HCT116 (cell line): ENCODE results near the gene TM9SF1. TPM values are rescaled to one million over a fixed set of nuclear protein-coding genes. Genes with fewer than 3 reads are reported as not detected.

Source experiments
- ATAC-seq: fragments of 200-7000 bp; cut with Tn5 transposase; 2 replicates; pipeline ENCODE4 v1.9.1; 2020; ENCODE audit warnings: mild to moderate bottlenecking, moderate library complexity
- BruUV-seq: library from RNA; stranded (reverse); fragments of 400-500 nt; replicated peaks from 2 replicates; lab custom pipeline; 2021; lab: Mats Ljungman, UMichigan
- CTCF ChIA-PET: fragments of 300-600 bp; sonication (Branson Sonifier 250); formaldehyde crosslinking; loops from one replicate; lab custom pipeline; 2021; ENCODE audit warnings: antibody characterized with exemption; lab: Charles Lee
- POLR2A ChIA-PET: fragments of 300-600, 350-600 bp; sonication (Branson Sonifier 250); formaldehyde crosslinking; loops from one replicate; lab custom pipeline; 2021; ENCODE audit warnings: antibody characterized with exemption; lab: Charles Lee
- RAD21 ChIA-PET, 2 experiments: fragments of 300-600 bp; sonication (Branson Sonifier 250); formaldehyde crosslinking; loops; one replicate each; lab custom pipeline; 2023; ENCODE audit warnings: low total read pairs in 2 of 2; ENCODE audit not compliant: uncharacterized antibody in 2 of 2, unreplicated experiment in 2 of 2, low non-redundant PET in 1 of 2; lab: Charles Lee
- DNase-seq: peaks from one replicate; pipeline ENCODE4 v3.0.0-alpha.2; 2010; ENCODE audit warnings: low read depth, low spot score
- H2AFZ ChIP-seq: fragments of 200-600 bp; shearing (Covaris generic), sonication (generic); 2 replicates; pipeline ENCODE4 v1.6.1; 2017; ENCODE audit warnings: low read depth, mixed run types, mixed read lengths, antibody characterized with exemption, low read length; ENCODE audit not compliant: poor library complexity, severe bottlenecking
- H3K27ac ChIP-seq: 2 replicates; pipeline ENCODE4 v1.5.1; 2012; ENCODE audit warnings: low read depth, low read length
- H3K27me3 ChIP-seq: fragments of 200-600 bp; sonication (generic); 2 replicates; pipeline ENCODE4 v1.6.1; 2016; ENCODE audit warnings: mixed run types, low read length, mixed read lengths; ENCODE audit not compliant: insufficient read depth
- H3K36me3 ChIP-seq, 2 experiments: fragments of 200-500 bp in 1 of 2; fragments of 200-600 bp in 1 of 2; sonication (Bioruptor generic) in 1 of 2; sonication (generic) in 1 of 2; 2 replicates each; pipeline versions ENCODE4 v1.5.1 to v1.6.1; 2014 to 2016; ENCODE audit warnings: low read length in 2 of 2, inconsistent platforms in 1 of 2, mixed read lengths in 1 of 2, mixed run types in 1 of 2; ENCODE audit not compliant: insufficient read depth in 2 of 2, control insufficient read depth in 1 of 2
- H3K4me1 ChIP-seq, 2 experiments: fragments of 200-600 bp in 1 of 2; sonication (generic) in 1 of 2; 2 replicates each; pipeline versions ENCODE4 v1.5.1 to v1.6.1; 2012 to 2017; ENCODE audit warnings: low read length in 2 of 2, inconsistent platforms in 1 of 2, mild to moderate bottlenecking in 1 of 2, mixed read lengths in 1 of 2, mixed run types in 1 of 2, moderate library complexity in 1 of 2; ENCODE audit not compliant: insufficient read depth in 2 of 2, control insufficient read depth in 1 of 2
- H3K4me2 ChIP-seq: fragments of 200-600 bp; sonication (generic); 2 replicates; pipeline ENCODE4 v1.6.1; 2017; ENCODE audit warnings: mixed run types, low read length, mixed read lengths
- H3K4me3 ChIP-seq, 2 experiments: fragments of 200-600 bp in 1 of 2; sonication (generic) in 1 of 2; replicated peaks in 1 of 2; 2 replicates each; pipeline ENCODE4 v1.5.1; 2011 to 2016; ENCODE audit warnings: low read length in 2 of 2, control low read depth in 1 of 2, low read depth in 1 of 2, mild to moderate bottlenecking in 1 of 2, mixed read lengths in 1 of 2, mixed run types in 1 of 2
- H3K79me2 ChIP-seq: fragments of 200-600 bp; sonication (generic); 2 replicates; pipeline ENCODE4 v1.6.1; 2017; ENCODE audit warnings: mild to moderate bottlenecking, mixed run types, low read length, moderate library complexity, mixed read lengths; ENCODE audit not compliant: insufficient read depth
- H3K9ac ChIP-seq: fragments of 200-600 bp; sonication (generic); 2 replicates; pipeline ENCODE4 v1.6.1; 2016; ENCODE audit warnings: low read length, mixed read lengths
- H3K9me2 ChIP-seq: fragments of 200-600 bp; sonication (generic), shearing (Covaris generic); 2 replicates; pipeline ENCODE4 v1.6.1; 2017; ENCODE audit warnings: mixed run types, mild to moderate bottlenecking, moderate library complexity; ENCODE audit not compliant: insufficient read depth
- H3K9me3 ChIP-seq, 2 experiments: fragments of 200-500 bp in 1 of 2; fragments of 200-600 bp in 1 of 2; sonication (Bioruptor generic) in 1 of 2; sonication (generic) in 1 of 2; 2 replicates each; pipeline ENCODE4 v1.6.1; 2014 to 2017; ENCODE audit warnings: low read length in 2 of 2, mixed read lengths in 2 of 2, inconsistent platforms in 1 of 2, low read depth in 1 of 2, mild to moderate bottlenecking in 1 of 2, mixed run types in 1 of 2, moderate library complexity in 1 of 2; ENCODE audit not compliant: control insufficient read depth in 1 of 2, insufficient read depth in 1 of 2
- H4K20me1 ChIP-seq: fragments of 200-600 bp; sonication (generic), shearing (Covaris generic); 2 replicates; pipeline ENCODE4 v1.6.1; 2017; ENCODE audit warnings: mixed run types, mild to moderate bottlenecking, moderate library complexity; ENCODE audit not compliant: insufficient read depth
- EGR1 ChIP-seq: IDR thresholded peaks from 2 replicates; pipeline ENCODE4 v1.6.1; 2012; ENCODE audit warnings: low read depth
- POLR2AphosphoS5 ChIP-seq: IDR thresholded peaks from 2 replicates; pipeline ENCODE4 v1.6.1; 2011; ENCODE audit warnings: mild to moderate bottlenecking, low read depth, low read length, moderate library complexity
- SIN3A ChIP-seq: IDR thresholded peaks from 2 replicates; pipeline ENCODE4 v1.6.1; 2012; ENCODE audit warnings: low read depth
- ZFX ChIP-seq: fragments of 450-650 bp; IDR thresholded peaks from 2 replicates; pipeline ENCODE4 v1.6.1; 2017
- intact Hi-C: fragments of 100-400 bp; cut with micrococcal nuclease; formaldehyde crosslinking; loops from 2 replicates; pipeline ENCODE4 v1.10.0; 2022
- total RNA-seq: library from RNA; stranded (reverse); gene quantifications from one replicate; pipeline ENCODE4 v1.2.1, GENCODE V29; 2021; ENCODE audit not compliant: unreplicated experiment
- TF ChIP-seq, protein P1 (sequence below): IDR thresholded peaks from 2 replicates; pipeline ENCODE4 v1.6.1; 2012
- TF ChIP-seq, protein P2 (sequence below), 3 experiments: fragments of 200-600 bp in 1 of 3; sonication (generic) in 1 of 3; IDR thresholded peaks in 2 of 3; conservative IDR thresholded peaks in 1 of 3; 2 replicates each; pipeline ENCODE4 v1.5.1; 2012 to 2017; ENCODE audit warnings: low read depth in 2 of 3, low read length in 2 of 3, antibody characterized with exemption in 1 of 3, borderline replicate concordance in 1 of 3, control low read depth in 1 of 3, mild to moderate bottlenecking in 1 of 3, mixed read lengths in 1 of 3, mixed run types in 1 of 3, moderate library complexity in 1 of 3; ENCODE audit not compliant: insufficient read depth in 1 of 3

TM9SF1 gene
- total RNA-seq, 1 experiment from 2014 or later, result 35.2 TPM

DNA sequence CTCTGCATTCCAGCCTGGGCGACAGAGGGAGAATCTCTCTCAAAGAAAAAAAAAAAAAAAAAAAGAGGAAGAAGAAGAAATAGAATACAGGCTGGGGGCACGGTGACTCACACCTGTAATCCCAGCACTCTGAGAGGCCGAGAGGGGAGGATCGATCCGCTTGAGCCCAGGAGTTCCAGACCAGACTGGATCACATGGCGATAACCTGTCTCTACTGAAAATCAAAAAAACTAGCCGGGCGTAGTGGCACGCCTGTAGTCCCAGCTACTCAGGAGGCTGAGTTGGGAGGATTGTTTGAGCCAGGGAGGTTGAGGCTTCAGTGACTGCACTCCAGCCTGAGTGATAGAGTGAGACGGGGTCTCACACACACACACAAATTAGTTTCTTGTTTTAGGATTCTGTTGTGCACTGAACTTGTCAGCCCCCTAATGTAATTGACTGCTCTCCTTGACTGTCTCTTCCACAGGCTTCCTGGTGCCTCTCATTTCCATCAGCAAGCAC lies 48.1 kb upstream of the TM9SF1 start:
- no TSS peak for BruUV-seq
- H3K9me2 ChIP-seq, result no peaks in the 10 kb centered on the region
- H3K27me3 ChIP-seq, result no peaks in the 10 kb centered on the region
- H3K4me2 ChIP-seq, result peak overlapping the region; percentile 85
- DNase-seq (no peak), ATAC-seq (peak; percentile 0; the same call in 1 of the 2 replicates)
- peaks cover 21 to 28% of the 10 kb centered on the region in 2 experiments; a peak in 3 of 4 replicates for H3K36me3 ChIP-seq
- H4K20me1 ChIP-seq, result no peaks in the 10 kb centered on the region
- RAD21 ChIA-PET, result interaction anchor here (1.1 to 1.9 kb wide), 4 partner anchors 30 to 56 kb away, joined by 3 to 9 read pairs (median 5); partner anchors contain the start of genes DHRS1 (in 2 of the 2), NOP9 (in 2 of the 2) and CHMP4A (in 1 of the 2)
- POLR2A ChIA-PET, result interaction anchor here (1.5 to 2.7 kb wide), 6 partner anchors 28 to 188 kb away, joined by 4 to 30 read pairs (median 7); partner anchors contain the start of genes CBLN3, CIDEB, DHRS1 and KHNYN
- CTCF ChIA-PET, result interaction anchor here (1.0 to 2.8 kb wide), 13 partner anchors 9 to 193 kb away, joined by 3 to 71 read pairs (median 7); partner anchors contain the start of genes CHMP4A, CIDEB, DHRS1 and GMPR2
- peaks cover 11 to 34% of the 10 kb centered on the region in 2 experiments for H3K4me1 ChIP-seq
- peak overlapping the region; percentile 99 for H3K27ac ChIP-seq
- TF ChIP-seq EGR1 (no peak), SIN3A (no peak), POLR2AphosphoS5 (no peak)
- TF ChIP-seq, protein P1, sequence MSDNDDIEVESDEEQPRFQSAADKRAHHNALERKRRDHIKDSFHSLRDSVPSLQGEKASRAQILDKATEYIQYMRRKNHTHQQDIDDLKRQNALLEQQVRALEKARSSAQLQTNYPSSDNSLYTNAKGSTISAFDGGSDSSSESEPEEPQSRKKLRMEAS, result no peak
- peak overlapping the region; percentile 72 to 75 for H3K4me3 ChIP-seq
- H3K9ac ChIP-seq, result peak overlapping the region; percentile 70
- intact Hi-C loops, result loop anchor here (1.0 to 2.0 kb wide), 2 partner anchors 54 to 187 kb away; no protein-coding TSS in a partner anchor
- H2AFZ ChIP-seq, result no peak overlapping the region
- peaks cover 12% of the 10 kb centered on the region; the same call in 1 of the 2 replicates for H3K79me2 ChIP-seq
- H3K9me3 ChIP-seq, result no peaks in the 10 kb centered on the region

DNA sequence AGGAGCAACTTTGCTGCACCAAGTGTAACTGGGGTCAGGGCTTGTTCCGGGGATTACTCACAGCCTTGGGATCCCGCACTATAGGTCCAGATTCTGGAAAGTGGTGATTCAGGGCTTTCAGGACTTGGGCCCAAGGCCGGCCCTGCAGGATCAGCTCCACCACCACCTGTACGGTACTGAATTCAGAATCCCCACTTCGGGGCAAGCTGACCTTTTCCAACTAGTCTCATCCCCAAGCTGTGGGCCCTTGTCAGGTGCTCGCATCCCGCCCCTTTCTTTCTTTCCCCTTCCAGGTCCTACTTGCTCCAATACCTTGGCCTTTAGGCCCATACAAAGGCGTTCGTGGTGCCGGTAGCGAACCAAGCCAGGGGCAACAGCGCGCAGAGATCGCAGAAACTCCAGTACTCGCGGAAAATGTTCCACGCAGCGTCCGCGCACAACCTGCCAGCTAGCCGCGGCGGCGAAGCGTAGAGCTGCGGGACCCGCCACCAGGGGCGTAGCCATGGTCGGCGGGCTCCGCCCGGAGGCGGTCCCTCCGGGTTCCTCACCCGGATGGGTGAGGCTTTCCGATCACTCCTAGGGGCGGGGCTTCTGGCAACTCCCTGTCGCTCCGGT lies 46.7 kb upstream of the TM9SF1 start:
- DNase-seq (peak; percentile 86), ATAC-seq (peak; percentile 90)
- Histone ChIP-seq H2AFZ (no peak overlapping the region), H3K79me2 (peaks cover 12% of the 10 kb centered on the region; the same call in 1 of the 2 replicates), H3K9me2 (no peaks in the 10 kb centered on the region), H4K20me1 (no peaks in the 10 kb centered on the region), H3K4me2 (peak overlapping the region; percentile 85), H3K36me3 (peaks cover 32 to 43% of the 10 kb centered on the region in 2 experiments; a peak in 3 of 4 replicates)
- RAD21 ChIA-PET, result interaction anchor here (0.7 to 1.9 kb wide), 7 partner anchors 38 to 184 kb away, joined by 3 to 9 read pairs (median 4); partner anchors contain the start of genes DHRS1 (in 2 of the 2) and NOP9 (in 2 of the 2)
- POLR2A ChIA-PET, result interaction anchor here (0.5 to 2.7 kb wide), 20 partner anchors 9 to 190 kb away, joined by 3 to 30 read pairs (median 4); partner anchors contain the start of genes CBLN3, CIDEB, DCAF11 and DHRS1
- TSS peak; percentile 53 for BruUV-seq
- CTCF ChIA-PET, result interaction anchor here (0.7 to 2.8 kb wide), 19 partner anchors 9 to 200 kb away, joined by 3 to 71 read pairs (median 6); partner anchors contain the start of genes CHMP4A, CIDEB, DHRS1 and GMPR2
- intact Hi-C loops, result loop anchor here (1.0 to 2.0 kb wide), 2 partner anchors 29 to 189 kb away; partner anchors contain the start of gene RABGGTA
- TF ChIP-seq ZFX, result no peak
- TF ChIP-seq, protein P2, sequence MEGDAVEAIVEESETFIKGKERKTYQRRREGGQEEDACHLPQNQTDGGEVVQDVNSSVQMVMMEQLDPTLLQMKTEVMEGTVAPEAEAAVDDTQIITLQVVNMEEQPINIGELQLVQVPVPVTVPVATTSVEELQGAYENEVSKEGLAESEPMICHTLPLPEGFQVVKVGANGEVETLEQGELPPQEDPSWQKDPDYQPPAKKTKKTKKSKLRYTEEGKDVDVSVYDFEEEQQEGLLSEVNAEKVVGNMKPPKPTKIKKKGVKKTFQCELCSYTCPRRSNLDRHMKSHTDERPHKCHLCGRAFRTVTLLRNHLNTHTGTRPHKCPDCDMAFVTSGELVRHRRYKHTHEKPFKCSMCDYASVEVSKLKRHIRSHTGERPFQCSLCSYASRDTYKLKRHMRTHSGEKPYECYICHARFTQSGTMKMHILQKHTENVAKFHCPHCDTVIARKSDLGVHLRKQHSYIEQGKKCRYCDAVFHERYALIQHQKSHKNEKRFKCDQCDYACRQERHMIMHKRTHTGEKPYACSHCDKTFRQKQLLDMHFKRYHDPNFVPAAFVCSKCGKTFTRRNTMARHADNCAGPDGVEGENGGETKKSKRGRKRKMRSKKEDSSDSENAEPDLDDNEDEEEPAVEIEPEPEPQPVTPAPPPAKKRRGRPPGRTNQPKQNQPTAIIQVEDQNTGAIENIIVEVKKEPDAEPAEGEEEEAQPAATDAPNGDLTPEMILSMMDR (IDR thresholded peaks at IDR 0.05 in 2 of 3, conservative IDR thresholded peaks at IDR 0.05 in 1 of 3; ENCODE audit: borderline replicate concordance in 1 of 3, insufficient read depth in 1 of 3, low read depth in 2 of 3, low read length in 2 of 3), result peak in 1 of 3 experiments; percentile 57; a peak in 2 of 6 replicates
- TF ChIP-seq, all 23 proteins: peak for 1
- Histone ChIP-seq H3K9ac (peak overlapping the region; percentile 70), H3K27me3 (no peaks in the 10 kb centered on the region), H3K4me1 (peaks cover 11 to 40% of the 10 kb centered on the region in 2 experiments), H3K27ac (peak overlapping the region; percentile 99), H3K4me3 (peak overlapping the region; percentile 72 to 75), H3K9me3 (no peaks in the 10 kb centered on the region)
